ENCODE measurements around the gene FBXO10.
"Not testable (repeated sequence)": the region's sequence is repeated elsewhere in the genome, so short reads cannot be mapped to it uniquely, and the experiment has no call there.

FBXO10 gene

DNA sequence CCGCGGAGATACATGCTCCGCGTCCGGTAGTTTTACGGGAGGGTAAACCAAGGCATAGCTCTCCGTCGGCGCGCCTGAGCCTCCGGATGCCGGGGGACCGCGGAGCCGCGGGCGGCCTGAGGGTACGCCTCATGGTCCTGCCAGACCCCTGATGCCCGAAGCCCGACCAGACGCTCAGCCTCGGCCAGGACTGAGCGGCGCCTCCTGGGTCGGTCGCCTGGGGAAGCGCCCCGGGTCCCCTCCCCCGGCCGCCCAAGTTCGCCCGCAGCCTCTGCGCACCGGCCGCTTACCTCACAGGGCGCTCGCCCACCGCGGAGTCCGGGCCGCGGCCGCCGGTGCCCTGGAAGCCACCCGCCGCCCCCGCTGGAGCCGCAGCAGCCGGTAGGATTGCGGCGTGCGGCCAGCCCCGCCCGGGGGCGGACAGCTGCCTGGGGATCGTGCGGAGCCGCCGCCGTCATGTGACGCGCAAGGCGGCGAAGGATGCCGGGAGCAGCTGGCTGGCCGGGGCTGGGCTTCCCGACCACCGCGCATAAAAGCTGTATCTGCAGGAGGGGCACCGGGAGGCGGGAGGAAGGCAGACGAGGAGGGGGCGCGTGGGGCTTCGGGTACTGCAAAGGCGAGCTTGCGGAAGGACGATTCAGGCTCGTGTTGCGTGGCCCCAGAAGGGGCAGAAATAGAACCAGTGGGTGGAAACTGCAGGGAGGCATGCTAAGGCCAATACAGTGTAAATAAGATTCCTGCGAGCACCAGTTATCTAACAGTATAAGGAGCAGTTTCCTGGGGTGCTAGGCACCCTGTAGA, at the start of gene FBXO10:
FBXO10 (minus strand) TSS at position 460 of the 801 bp plus-strand sequence. CDS start 34,612 bp downstream, outside the sequence.
- DNase-seq (ENCODE audit: low spot score) = no peak

GRCh38 chr9:37625758-37626147, 49.6 kb upstream of the FBXO10 start:
- no peak for DNase-seq (ENCODE audit: low spot score)

DNA sequence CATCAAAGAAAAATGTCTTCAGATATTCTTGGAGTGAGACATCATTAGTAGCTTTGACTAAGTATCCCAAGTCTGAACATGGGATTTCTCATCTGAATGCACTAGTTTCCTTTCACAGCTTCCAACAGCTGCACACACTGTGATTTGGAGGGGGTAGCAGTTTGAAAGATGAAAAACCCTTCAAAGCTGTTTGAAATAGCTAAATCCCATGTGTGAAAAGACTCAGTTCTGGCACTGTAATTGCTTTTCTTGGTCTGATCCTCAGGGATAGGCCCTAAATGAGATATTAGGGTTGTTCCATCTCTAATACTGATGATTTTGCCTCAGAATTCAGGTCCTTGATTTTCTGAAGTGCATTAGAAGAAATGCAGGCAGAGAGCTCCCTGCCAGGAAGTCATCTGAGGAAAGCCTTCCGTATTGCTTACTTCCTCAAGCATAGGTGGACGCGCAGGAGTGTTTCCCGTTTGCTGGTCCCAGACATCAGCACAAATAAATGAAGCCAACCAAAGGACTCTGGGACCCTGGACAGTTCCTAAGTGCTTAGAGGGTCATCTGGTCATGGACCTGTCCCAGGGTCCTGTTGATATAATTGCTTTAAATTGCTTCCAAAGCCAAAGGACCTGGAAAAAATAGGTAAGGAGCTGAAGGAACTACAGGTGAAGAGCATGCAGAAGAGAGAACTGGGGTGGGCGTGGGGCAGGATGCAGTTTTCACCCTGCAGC, 49.0 kb upstream of the FBXO10 start:
- no peak for DNase-seq (ENCODE audit: low spot score)

DNA sequence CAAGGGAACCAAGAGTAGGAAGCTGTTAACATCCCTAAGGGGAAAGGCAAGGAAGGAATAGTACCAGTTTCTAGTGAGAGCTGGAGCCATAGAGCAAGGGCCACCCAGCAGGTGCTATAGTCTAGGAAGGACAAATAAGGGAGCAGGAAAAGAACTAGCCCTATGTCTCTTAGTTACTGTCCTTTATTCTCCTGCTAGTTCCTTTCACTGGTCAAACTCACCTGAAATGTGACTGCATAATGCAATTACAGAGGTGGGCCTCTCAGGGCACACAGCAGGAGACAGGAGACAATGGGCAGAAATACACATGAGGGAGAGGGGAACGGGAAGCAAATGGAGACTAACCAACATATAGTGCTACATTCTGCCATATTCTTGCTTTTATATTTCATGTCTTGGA, 47.9 kb upstream of the FBXO10 start:
- no peak for DNase-seq (ENCODE audit: low spot score)

GRCh38 chr9:37623267-37623666, 47.1 kb upstream of the FBXO10 start:
- no peak for DNase-seq (ENCODE audit: low spot score)

DNA sequence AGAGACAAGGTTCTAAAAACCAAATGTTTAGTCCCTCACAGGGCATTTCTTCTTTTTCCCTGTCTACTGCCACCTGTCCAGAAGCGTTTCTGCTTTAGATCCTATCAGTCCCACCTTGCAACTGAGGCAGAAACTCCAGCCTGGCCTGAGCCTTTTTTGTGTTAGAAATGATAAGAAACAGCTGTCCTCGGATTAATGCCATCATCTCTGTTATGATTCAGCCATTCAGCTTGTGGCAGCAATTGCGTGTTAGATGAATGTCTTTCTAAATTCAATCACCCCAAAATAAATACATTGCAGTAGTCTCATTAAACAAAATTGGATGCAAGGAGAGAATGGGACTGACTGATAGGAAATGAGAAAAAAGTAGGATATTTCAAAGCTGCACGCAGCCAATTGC, 46.3 kb upstream of the FBXO10 start:
- DNase-seq (ENCODE audit: low spot score) = no peak

- DNase-seq (ENCODE audit: low spot score) = no peak
These were observed 45.3 kb upstream of the FBXO10 start for GRCh38 chr9:37621273-37622121.

GRCh38 chr9:37620396-37620795, 44.2 kb upstream of the FBXO10 start:
- no peak for DNase-seq (ENCODE audit: low spot score)

DNA sequence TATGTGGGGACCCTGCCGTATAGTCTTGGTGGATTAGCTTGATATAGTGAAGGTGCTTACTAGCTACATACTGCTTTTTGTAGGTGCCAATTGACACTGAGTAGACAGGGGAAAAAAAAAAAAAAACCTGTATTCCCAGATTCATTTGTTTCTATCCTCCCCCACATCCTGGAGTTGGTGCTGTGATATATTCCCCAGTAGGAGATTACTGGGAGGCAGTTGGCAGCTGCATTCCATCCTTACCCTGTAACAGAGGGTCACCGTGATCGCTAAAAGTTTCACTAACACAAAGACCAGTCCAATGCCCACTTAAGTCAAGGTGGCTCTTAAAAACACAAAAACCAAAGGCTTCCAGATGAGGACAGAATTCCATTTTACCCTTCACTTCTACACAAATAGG, 43.6 kb upstream of the FBXO10 start:
- DNase-seq (ENCODE audit: low spot score) = no peak

GRCh38 chr9:37618817-37619216, 42.6 kb upstream of the FBXO10 start:
- no peak for DNase-seq (ENCODE audit: low spot score)

DNA sequence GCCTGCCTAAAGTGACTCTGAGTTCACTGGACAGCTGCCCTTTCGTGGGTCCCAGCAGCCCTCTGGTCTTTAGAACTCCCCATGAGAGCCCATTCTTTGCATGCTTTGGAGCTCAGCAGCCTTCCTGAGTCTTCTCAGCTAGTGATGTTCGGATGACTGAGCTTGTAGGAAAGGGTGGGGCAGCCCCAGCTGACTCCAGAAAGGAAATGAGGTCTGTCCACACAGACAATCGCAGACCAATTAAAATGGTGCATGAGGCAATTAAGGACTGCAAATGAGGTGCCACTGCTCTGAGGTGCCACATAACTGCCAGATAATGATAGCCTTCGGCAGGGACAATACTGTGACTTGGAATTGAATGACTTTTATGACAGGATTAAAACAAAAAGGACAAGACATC, 41.7 kb upstream of the FBXO10 start:
- no peak for DNase-seq (ENCODE audit: low spot score)

GRCh38 chr9:37617161-37617560, 41.0 kb upstream of the FBXO10 start:
- DNase-seq (ENCODE audit: low spot score) = no peak

GRCh38 chr9:37611961-37612360, 35.8 kb upstream of the FBXO10 start:
- DNase-seq (ENCODE audit: low spot score) = no peak

GRCh38 chr9:37611014-37611413, 34.8 kb upstream of the FBXO10 start:
- DNase-seq (ENCODE audit: low spot score) = no peak

GRCh38 chr9:37609735-37610397, 33.7 kb upstream of the FBXO10 start:
- DNase-seq (ENCODE audit: low spot score) = no peak

DNA sequence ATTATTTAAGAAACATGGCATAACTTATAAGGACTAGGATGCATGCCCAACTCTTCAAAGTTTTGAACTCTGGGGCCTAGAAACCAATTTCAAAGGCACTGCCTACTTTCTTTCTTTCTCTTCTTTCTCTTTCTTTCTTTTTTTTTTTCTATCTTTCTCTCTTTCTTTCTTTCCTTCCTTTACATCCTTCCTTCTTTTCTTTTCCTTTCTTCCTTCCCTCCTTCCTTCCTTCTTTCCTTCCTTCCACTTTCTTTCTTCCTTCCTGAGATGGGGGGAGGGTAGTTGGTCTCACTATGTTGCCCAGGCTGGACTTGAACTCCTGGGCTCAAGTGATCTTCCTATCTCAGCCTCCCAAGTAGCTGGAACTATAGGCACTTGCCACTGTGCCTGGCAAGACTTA, 32.1 kb upstream of the FBXO10 start:
- DNase-seq (ENCODE audit: low spot score) = no peak

- DNase-seq (ENCODE audit: low spot score) = no peak
These were observed 28.1 kb upstream of the FBXO10 start for GRCh38 chr9:37604296-37604695.

- peak; percentile 90 for DNase-seq (ENCODE audit: low spot score)
These were observed 26.6 kb upstream of the FBXO10 start for GRCh38 chr9:37602817-37603216.

GRCh38 chr9:37602061-37602460, 25.9 kb upstream of the FBXO10 start:
- DNase-seq (ENCODE audit: low spot score) = not testable (repeated sequence)

GRCh38 chr9:37596504-37596903, 20.3 kb upstream of the FBXO10 start:
- peak; percentile 3 for DNase-seq (ENCODE audit: low spot score)

DNA sequence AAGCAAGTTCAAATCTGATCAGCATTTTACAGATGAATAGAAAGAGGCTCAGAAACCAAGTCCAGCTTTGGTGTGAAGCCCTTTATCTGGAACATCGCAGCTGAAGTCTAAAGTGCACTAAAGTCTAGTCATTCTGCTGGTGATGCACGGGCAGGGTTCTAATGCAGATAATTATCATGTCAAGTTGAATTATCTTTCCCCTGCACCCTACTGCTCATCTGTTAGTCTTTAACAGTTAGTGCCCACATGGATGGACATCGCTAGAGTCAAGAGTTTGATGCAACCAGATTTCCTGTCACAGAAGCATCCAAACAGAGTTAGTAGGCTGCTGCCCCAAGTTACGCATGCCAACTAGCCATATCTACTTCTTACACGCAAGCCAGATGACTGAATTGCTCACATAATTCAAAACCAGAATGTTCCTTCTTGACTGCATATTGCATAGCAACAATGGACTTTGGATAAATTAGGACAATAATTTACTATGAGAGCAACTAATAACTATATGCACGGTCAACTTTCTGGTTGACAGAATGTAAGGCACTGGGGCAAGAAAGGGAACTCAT, 17.8 kb upstream of the FBXO10 start:
- DNase-seq (ENCODE audit: low spot score) = peak; percentile 4
